Mesendoderm (in vitro differentiated cells): ENCODE results near the gene TUBB.

Experiments
- DNase-seq: peaks from one replicate; pipeline ENCODE4 v3.0.0; 2013
- H2AK5ac ChIP-seq: 2 replicates; pipeline ENCODE4 v1.6.1; 2013; ENCODE audit warnings: low read length, inconsistent platforms
- H2BK120ac ChIP-seq: 2 replicates; pipeline ENCODE4 v1.6.1; 2013; ENCODE audit warnings: low read depth, mild to moderate bottlenecking, low read length, moderate library complexity, mixed read lengths
- H2BK15ac ChIP-seq: replicated peaks from 2 replicates; pipeline ENCODE4 v1.6.1; 2013; ENCODE audit warnings: low read depth, mild to moderate bottlenecking, moderate library complexity
- H2BK5ac ChIP-seq: 2 replicates; pipeline ENCODE4 v1.6.1; 2013; ENCODE audit warnings: low read length, inconsistent platforms
- H3K18ac ChIP-seq: 2 replicates; pipeline ENCODE4 v1.6.1; 2013; ENCODE audit warnings: mild to moderate bottlenecking, low read length, mixed read lengths
- H3K23ac ChIP-seq: one replicate; pipeline ENCODE4 v1.6.1; 2013; ENCODE audit warnings: low read length
- H3K27ac ChIP-seq: 2 replicates; pipeline ENCODE4 v1.5.1; 2013; ENCODE audit warnings: low read depth, mild to moderate bottlenecking, inconsistent platforms, low read length, moderate library complexity
- H3K27me3 ChIP-seq: 2 replicates; pipeline ENCODE4 v1.6.1; 2013; ENCODE audit warnings: low read length, control low read depth, mild to moderate bottlenecking, inconsistent platforms; ENCODE audit not compliant: insufficient read depth, poor library complexity
- H3K36me3 ChIP-seq: 2 replicates; pipeline ENCODE4 v1.6.1; 2013; ENCODE audit warnings: low read length, inconsistent platforms; ENCODE audit not compliant: control insufficient read depth, insufficient read depth
- H3K4ac ChIP-seq: one replicate; pipeline ENCODE4 v1.6.1; 2013; ENCODE audit warnings: low read depth, mild to moderate bottlenecking, low read length, moderate library complexity
- H3K4me1 ChIP-seq: 2 replicates; pipeline ENCODE4 v1.6.1; 2013; ENCODE audit warnings: low read depth, low read length, inconsistent platforms; ENCODE audit not compliant: control insufficient read depth
- H3K4me2 ChIP-seq: 2 replicates; pipeline ENCODE4 v1.6.1; 2013; ENCODE audit warnings: low read length
- H3K4me3 ChIP-seq: 2 replicates; pipeline ENCODE4 v1.5.1; 2013; ENCODE audit warnings: mild to moderate bottlenecking, low read length
- H3K56ac ChIP-seq: one replicate; pipeline ENCODE4 v1.6.1; 2013; ENCODE audit warnings: low read length
- H3K79me1 ChIP-seq: 2 replicates; pipeline ENCODE4 v1.6.1; 2013; ENCODE audit warnings: low read length, inconsistent platforms
- H3K79me2 ChIP-seq: 2 replicates; pipeline ENCODE4 v1.6.1; 2013; ENCODE audit warnings: mild to moderate bottlenecking, low read length; ENCODE audit not compliant: control insufficient read depth, insufficient read depth
- H3K9ac ChIP-seq: 2 replicates; pipeline ENCODE4 v1.6.1; 2013; ENCODE audit warnings: low read length, inconsistent platforms
- H4K5ac ChIP-seq: one replicate; pipeline ENCODE4 v1.6.1; 2013; ENCODE audit warnings: low read length
- H4K8ac ChIP-seq: one replicate; pipeline ENCODE4 v1.6.1; 2013; ENCODE audit warnings: low read depth, mild to moderate bottlenecking, control low read depth, low read length, moderate library complexity
- WGBS: extraction: QIAGEN DNeasy Blood & Tissue Kit; methylation state at CpG from one replicate; pipeline ENCODE4 v1.1.7; 2013; ENCODE audit warnings: low lambda C conversion rate, missing lambda C conversion rate; ENCODE audit not compliant: insufficient coverage; ENCODE audit errors: extremely low coverage; 5-methylcytosine and 5-hydroxymethylcytosine counted together

Gene TUBB

GRCh38 chr6:30726506-30727413 is 6.6 kb downstream of the TUBB start:
- peak overlapping the region; percentile 53 for H3K27ac ChIP-seq
- WGBS, result no CpG with 5 or more reads among the region's 11 CpGs
- DNase-seq, result peak; percentile 93

GRCh38 chr6:30727920-30728553 is 7.9 kb downstream of the TUBB start:
- Histone ChIP-seq H2BK15ac (no peak overlapping the region), H2AK5ac (no peak overlapping the region), H3K4ac (no peak overlapping the region), H2BK5ac (peak overlapping the region; percentile 67), H3K36me3 (peaks cover 16% of the 10 kb centered on the region), H3K79me1 (no peaks in the 10 kb centered on the region), H3K27ac (peak overlapping the region; percentile 3), H3K4me2 (no peak overlapping the region), H3K9ac (peak overlapping the region; percentile 8), H3K23ac (no peak overlapping the region), H3K56ac (peak overlapping the region; percentile 81), H4K8ac (no peak overlapping the region), H3K4me1 (no peaks in the 10 kb centered on the region), H3K18ac (no peak overlapping the region), H3K27me3 (no peaks in the 10 kb centered on the region), H3K4me3 (no peak overlapping the region), H2BK120ac (no peak overlapping the region), H3K79me2 (peaks cover 11% of the 10 kb centered on the region), H4K5ac (no peak overlapping the region)
- WGBS, result no CpG with 5 or more reads among the region's 7 CpGs
- peak; percentile 78 for DNase-seq

More at GRCh38 chr6:30726506-30727413, 6.6 kb downstream of the TUBB start:
- peaks cover 20% of the 10 kb centered on the region for H3K36me3 ChIP-seq
- no peak overlapping the region for H3K4me3 ChIP-seq
- no peak overlapping the region for H3K4ac ChIP-seq
- no peak overlapping the region for H4K5ac ChIP-seq
- no peaks in the 10 kb centered on the region for H3K4me1 ChIP-seq
- H2BK120ac ChIP-seq, result no peak overlapping the region
- H2AK5ac ChIP-seq, result no peak overlapping the region
- no peak overlapping the region for H3K23ac ChIP-seq
- H2BK5ac ChIP-seq, result no peak overlapping the region
- no peak overlapping the region for H4K8ac ChIP-seq
- no peak overlapping the region for H2BK15ac ChIP-seq
- H3K56ac ChIP-seq, result no peak overlapping the region
- H3K27me3 ChIP-seq, result no peaks in the 10 kb centered on the region
- no peak overlapping the region for H3K4me2 ChIP-seq
- no peaks in the 10 kb centered on the region for H3K79me1 ChIP-seq
- peaks cover 23% of the 10 kb centered on the region for H3K79me2 ChIP-seq
- H3K18ac ChIP-seq, result no peak overlapping the region
- H3K9ac ChIP-seq, result no peak overlapping the region

GRCh38 chr6:30730601-30731435 is 10.7 kb downstream of the TUBB start:
- no peak overlapping the region for H2BK15ac ChIP-seq
- no CpG with 5 or more reads among the region's 30 CpGs for WGBS
- H4K8ac ChIP-seq, result no peak overlapping the region
- no peak overlapping the region for H3K4me3 ChIP-seq
- H2AK5ac ChIP-seq, result no peak overlapping the region
- no peaks in the 10 kb centered on the region for H3K4me1 ChIP-seq
- no peak overlapping the region for H4K5ac ChIP-seq
- H3K56ac ChIP-seq, result peak overlapping the region; percentile 11
- H3K27me3 ChIP-seq, result no peaks in the 10 kb centered on the region
- DNase-seq, result peak; percentile 85
- no peak overlapping the region for H2BK5ac ChIP-seq
- no peak overlapping the region for H3K4me2 ChIP-seq
- no peaks in the 10 kb centered on the region for H3K79me1 ChIP-seq
- H3K27ac ChIP-seq, result no peak overlapping the region
- H3K18ac ChIP-seq, result no peak overlapping the region
- no peak overlapping the region for H2BK120ac ChIP-seq
- peaks cover 6% of the 10 kb centered on the region for H3K36me3 ChIP-seq
- no peak overlapping the region for H3K9ac ChIP-seq
- H3K23ac ChIP-seq, result no peak overlapping the region
- H3K79me2 ChIP-seq, result no peaks in the 10 kb centered on the region
- H3K4ac ChIP-seq, result no peak overlapping the region

- H3K27me3 ChIP-seq, result no peaks in the 10 kb centered on the region
- peaks cover 2% of the 10 kb centered on the region for H3K79me1 ChIP-seq
- H3K23ac ChIP-seq, result no peak overlapping the region
- no peak overlapping the region for H3K4me3 ChIP-seq
- no peak overlapping the region for H3K18ac ChIP-seq
- WGBS, result no CpG with 5 or more reads among the region's 12 CpGs
- no peak overlapping the region for H4K5ac ChIP-seq
- DNase-seq, result no peak
- no peaks in the 10 kb centered on the region for H3K4me1 ChIP-seq
- no peak overlapping the region for H3K27ac ChIP-seq
- H3K4me2 ChIP-seq, result no peak overlapping the region
- no peaks in the 10 kb centered on the region for H3K79me2 ChIP-seq
- no peak overlapping the region for H2BK15ac ChIP-seq
- no peak overlapping the region for H3K56ac ChIP-seq
- H4K8ac ChIP-seq, result no peak overlapping the region
- H3K9ac ChIP-seq, result no peak overlapping the region
- H2AK5ac ChIP-seq, result no peak overlapping the region
- peaks cover 9% of the 10 kb centered on the region for H3K36me3 ChIP-seq
- H3K4ac ChIP-seq, result no peak overlapping the region
- no peak overlapping the region for H2BK120ac ChIP-seq
- H2BK5ac ChIP-seq, result no peak overlapping the region
These were observed 12.2 kb downstream of the TUBB start for GRCh38 chr6:30732237-30732943.

GRCh38 chr6:30735668-30736314 is 15.6 kb downstream of the TUBB start:
- peaks cover 10% of the 10 kb centered on the region for H3K36me3 ChIP-seq
- no peak overlapping the region for H4K8ac ChIP-seq
- H3K18ac ChIP-seq, result no peak overlapping the region
- H3K4me1 ChIP-seq, result no peaks in the 10 kb centered on the region
- no peak overlapping the region for H3K4ac ChIP-seq
- H3K27me3 ChIP-seq, result no peaks in the 10 kb centered on the region
- H2BK5ac ChIP-seq, result no peak overlapping the region
- peaks cover 11% of the 10 kb centered on the region for H3K79me1 ChIP-seq
- no peak overlapping the region for H4K5ac ChIP-seq
- no CpG with 5 or more reads among the region's 8 CpGs for WGBS
- H3K23ac ChIP-seq, result no peak overlapping the region
- DNase-seq, result no peak
- H3K56ac ChIP-seq, result no peak overlapping the region
- no peak overlapping the region for H3K9ac ChIP-seq
- no peak overlapping the region for H3K4me2 ChIP-seq
- H3K27ac ChIP-seq, result no peak overlapping the region
- peaks cover 3% of the 10 kb centered on the region for H3K79me2 ChIP-seq
- no peak overlapping the region for H2BK15ac ChIP-seq
- H2AK5ac ChIP-seq, result no peak overlapping the region
- H2BK120ac ChIP-seq, result no peak overlapping the region
- H3K4me3 ChIP-seq, result no peak overlapping the region
